GM18499 (cell line): ENCODE measurements around the gene TUBB8.
"Not testable (repeated sequence)": the region's sequence is repeated elsewhere in the genome, so short reads cannot be mapped to it uniquely, and the experiment has no call there.

Source experiments
- ATAC-seq: cut with Tn5 transposase; IDR thresholded peaks from one replicate; pipeline ENCODE4 v1.9.1; 2021; ENCODE audit warnings: moderate number of reproducible peaks; ENCODE audit not compliant: insufficient read depth, unreplicated experiment

TUBB8 gene

DNA sequence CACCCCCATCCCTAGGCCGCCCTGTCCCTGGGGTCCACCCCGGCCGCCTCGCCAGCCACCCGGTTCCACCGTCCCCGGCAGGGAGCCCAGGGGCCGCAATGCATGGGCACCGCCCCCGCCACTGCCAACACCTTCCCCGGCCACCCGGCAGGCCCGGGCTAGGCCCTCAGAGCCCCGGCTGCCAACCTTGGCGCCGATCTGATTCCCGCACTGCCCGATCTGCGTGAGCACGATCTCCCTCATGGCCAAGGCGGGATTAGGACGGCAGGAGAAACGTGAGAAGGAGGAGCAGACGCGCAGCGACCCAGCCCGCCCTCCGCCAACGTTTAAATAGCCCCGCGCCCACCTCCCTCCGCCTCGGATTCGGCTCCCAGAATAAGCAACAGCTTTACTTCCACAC lies at the start of gene TUBB8:
TUBB8 (minus strand) TSS at position 301 of the 400 bp plus-strand sequence; CDS start at position 243, 58 bp downstream.
- ATAC-seq, result no peak

GRCh38 chr10:96466-96865 lies 47.4 kb upstream of the TUBB8 start:
- ATAC-seq, result no peak

DNA sequence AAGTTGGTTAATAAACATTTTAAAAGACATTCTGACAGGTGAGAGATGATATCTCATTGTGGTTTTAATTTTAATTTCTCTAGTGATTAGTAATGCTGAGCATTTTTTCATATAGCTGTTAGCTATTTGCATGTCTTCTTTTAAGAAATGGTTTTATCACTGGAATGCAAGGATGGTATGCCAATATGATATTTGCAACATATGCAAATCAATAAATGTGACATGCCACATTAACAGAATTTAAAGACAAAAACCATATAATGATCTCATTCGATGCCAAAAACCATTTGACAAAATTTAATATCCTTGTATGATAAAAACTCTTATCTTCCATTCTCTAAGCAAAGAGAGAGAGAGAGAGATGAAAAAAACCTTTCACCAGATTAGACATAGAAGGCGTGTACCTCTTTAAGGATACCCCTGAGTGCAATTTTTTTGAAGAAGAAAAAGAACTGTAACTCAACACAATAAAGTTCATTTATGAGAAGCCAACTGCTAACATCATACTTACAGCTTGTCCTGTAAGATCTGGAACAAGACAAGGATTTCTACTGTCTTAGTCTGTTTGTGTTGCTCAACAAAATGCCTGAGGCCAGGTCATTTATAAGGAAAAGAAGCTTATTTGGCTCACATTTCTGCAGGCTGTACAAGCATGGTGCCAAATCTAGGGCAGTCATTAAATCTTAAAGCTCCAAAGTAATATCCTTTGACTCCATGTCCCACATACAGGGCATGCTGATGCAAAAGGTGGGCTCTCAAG lies 46.4 kb upstream of the TUBB8 start:
- ATAC-seq, result no peak

DNA sequence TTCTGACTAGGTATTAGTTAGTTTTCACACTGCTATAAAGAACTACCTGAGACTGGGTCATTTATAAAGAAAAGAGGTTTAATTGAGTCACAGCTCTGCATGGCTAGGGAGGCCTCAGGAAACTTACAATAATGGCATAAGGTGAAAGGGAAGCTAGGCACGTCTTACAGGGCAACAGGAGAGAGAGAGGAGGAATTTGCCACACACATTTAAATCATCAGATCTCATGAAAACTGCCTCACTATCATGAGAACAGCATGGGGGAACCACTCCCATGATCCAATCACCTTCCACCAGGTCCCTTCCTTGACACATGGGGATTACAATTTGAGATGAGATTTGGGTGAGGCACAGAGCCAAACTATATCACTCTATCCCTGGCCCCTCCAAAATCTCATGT lies 45.5 kb upstream of the TUBB8 start:
- ATAC-seq, result no peak

DNA sequence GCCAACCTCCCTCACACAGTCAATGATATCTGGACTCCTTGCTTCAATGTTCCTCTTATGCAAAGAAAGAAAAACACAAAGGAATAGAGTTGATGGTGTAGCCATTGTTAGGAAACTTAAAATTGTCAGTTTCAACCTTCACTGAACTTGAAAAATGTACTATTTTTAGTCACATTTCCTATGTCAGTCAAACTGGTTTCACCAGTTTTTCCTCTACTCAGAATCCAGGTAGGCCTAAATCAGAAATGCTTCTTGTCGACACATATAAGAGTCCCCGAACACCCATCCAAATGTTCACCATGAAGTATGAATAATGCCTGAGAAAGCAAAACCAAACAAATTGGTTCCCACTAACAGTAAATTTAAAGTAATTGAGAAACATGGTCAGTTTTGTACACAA lies 43.8 kb upstream of the TUBB8 start:
- ATAC-seq, result no peak

- ATAC-seq, result no peak
These were observed 43.1 kb upstream of the TUBB8 start for GRCh38 chr10:92153-92552.

DNA sequence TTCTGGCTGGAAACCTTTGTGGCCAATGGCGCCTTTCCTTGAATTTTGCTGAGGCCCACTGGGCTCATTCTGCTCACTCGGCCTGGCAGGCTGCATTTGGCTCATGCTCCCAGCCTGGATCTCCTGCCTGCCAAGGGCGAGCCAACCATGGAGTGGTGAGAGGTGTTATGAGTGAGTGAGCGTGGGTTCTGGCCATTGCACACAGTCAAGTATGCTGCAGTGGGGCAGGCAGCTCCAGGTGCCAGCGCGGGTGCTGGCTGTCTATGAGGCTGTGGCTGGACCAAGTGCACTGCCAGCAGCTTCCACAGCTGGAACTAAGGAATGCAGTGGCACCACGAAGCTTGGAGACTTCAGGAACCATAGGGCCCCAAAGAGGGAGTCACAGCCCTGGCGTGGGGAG lies 42.2 kb upstream of the TUBB8 start:
- ATAC-seq, result no peak

GRCh38 chr10:90161-90560 lies 41.1 kb upstream of the TUBB8 start:
- ATAC-seq, result no peak

- ATAC-seq, result no peak
These were observed 40.2 kb upstream of the TUBB8 start for GRCh38 chr10:89248-89647.

GRCh38 chr10:88253-88652 lies 39.2 kb upstream of the TUBB8 start:
- ATAC-seq, result no peak

DNA sequence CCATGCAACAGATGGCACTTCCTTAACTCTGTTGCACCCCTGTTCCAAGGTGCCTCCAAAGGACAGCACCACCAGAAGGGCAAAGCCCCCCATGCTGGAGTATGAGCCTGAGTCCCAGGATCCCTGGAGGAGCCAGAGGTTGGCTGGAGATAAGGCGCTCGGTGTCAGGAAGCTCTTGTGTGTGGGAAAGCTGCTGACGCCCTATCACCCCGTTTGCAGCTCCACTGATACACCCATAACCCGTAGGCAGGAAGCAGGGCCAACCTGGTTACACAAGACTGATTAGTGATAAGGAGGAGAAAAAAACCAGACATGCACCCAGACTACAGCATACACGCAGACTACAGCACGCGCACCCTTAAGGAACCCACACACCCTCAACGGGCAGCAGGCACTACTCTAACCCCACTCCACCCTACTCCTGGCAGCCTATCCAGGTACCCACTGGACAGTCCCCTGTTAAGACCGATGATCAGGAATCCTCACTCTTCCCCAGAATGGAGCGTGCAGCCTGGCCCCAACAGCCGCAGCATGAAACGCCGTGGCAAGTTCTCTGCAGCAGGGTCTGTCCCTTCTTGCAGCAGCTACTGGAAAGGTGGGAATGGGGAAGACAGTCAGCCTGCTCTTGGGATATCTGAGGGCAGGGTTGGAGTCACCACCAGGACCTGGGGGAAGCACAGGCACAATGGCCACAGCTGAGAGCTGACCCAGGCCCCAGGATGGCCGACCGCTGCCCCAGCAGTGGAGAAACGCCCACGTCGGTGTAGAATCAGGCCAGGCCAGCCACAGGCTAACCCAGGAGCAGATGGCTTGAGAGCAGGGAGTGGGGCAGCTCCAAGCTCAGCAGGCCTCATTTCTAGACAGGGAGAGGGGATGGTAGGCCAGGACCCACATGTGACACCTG lies 38.3 kb upstream of the TUBB8 start:
- no peak for ATAC-seq

GRCh38 chr10:86031-86430 lies 36.9 kb upstream of the TUBB8 start:
- no peak for ATAC-seq

- no peak for ATAC-seq
These were observed 35.9 kb upstream of the TUBB8 start for GRCh38 chr10:85044-85443.

- no peak for ATAC-seq
These were observed 34.9 kb upstream of the TUBB8 start for GRCh38 chr10:83930-84530.

GRCh38 chr10:80477-81105 lies 31.5 kb upstream of the TUBB8 start:
- ATAC-seq, result no peak

DNA sequence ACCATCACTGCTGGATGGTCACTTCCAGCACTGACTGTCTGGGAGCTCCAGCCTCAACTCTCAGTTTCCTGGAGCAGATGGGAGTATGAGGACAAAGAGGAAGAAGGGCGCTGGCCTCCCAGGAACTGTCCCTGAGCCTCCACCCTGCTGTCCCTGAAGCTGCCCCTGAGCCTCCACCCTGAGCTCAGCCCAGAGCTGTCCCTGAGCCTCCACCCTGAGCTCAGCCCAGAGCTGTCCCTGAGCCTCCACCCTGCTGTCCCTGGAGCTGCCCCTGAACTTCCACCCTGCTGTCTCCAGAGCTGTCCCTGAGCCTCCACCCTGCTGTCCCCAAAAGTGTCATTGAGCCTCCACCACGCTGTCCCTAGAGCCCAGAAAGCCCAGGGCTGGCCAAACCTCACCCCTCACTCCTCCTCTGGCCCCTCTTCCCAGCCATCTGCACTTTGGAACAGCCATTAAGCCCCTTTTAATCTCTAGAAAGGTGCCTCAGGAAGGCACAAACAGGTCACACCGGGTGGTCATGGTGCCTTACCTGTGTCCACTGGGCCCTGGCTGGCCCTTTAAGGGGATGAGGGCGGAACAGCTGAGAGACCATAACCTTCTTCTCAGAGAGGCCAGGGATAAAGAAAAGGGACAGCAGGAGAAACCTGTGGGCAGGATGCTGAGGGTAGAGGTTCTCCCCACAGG lies 30.6 kb upstream of the TUBB8 start:
- no peak for ATAC-seq

GRCh38 chr10:78556-78955 lies 29.5 kb upstream of the TUBB8 start:
- ATAC-seq, result no peak

GRCh38 chr10:74266-74621 lies 25.1 kb upstream of the TUBB8 start:
- not testable (repeated sequence) for ATAC-seq

- not testable (repeated sequence) for ATAC-seq
These were observed 24.6 kb upstream of the TUBB8 start for GRCh38 chr10:73543-74265.

GRCh38 chr10:68156-68555 lies 19.1 kb upstream of the TUBB8 start:
- not testable (repeated sequence) for ATAC-seq
